Measurements from ENCODE around the gene DPM1. TPM values are rescaled to one million over a fixed set of nuclear protein-coding genes. Genes with fewer than 3 reads are reported as not detected.
"Not testable (repeated sequence)": the region's sequence is repeated elsewhere in the genome, so short reads cannot be mapped to it uniquely, and the experiment has no call there.

DPM1 gene
- total RNA-seq, 1 experiment from 2014 or later, result 115 TPM

DNA sequence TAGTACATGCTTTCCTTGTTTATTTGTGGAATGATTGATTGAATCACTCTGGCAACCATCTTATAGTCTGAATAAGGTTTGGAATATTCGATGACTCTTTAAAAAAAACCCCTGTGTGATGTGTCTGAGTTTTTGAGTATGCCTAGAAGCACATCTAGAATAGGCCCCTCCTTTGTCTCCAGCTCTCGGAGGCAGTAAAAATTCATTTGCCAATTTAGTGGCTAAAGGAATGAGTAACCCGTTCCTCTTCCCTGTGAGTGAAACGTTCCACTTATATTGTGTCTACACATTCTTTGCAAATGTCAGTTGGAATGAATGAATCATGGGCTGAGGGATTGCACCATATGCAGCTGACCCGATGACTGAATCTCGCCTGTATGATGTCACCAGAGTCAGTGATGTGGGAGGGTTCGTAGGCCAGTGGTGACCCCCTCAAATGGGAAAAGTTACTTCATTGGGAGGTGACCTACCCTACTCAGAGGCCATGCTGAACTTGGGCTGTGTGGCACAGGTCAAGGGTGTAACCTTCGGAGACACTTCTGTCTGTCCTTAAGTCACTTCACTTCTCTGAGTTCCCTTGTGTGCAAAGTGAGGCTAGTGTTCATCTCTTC is 21.8 kb upstream of the DPM1 start:
- peak; percentile 88 for DNase-seq (ENCODE audit: low spot score)

DNA sequence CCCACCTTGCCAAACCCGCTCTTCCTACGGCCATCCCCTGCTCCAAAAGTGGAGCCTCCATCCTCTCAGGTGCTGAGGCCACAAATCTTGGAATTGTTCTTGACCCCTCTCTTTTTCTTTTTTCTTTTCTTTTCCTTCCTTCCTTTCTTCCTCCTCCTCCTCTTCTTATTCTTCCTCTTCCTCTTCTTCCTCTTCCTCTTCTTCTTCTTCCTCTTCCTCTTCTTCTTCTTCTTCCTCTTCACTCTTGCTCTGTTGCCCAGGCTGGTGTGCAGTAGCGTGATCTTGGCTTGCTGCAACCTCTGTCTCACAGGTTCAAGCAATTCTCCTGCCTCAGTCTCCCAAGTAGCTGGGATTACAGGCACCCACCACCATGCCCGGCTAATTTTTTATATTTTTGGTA is 20.2 kb upstream of the DPM1 start:
- DNase-seq (ENCODE audit: low spot score), result not testable (repeated sequence)

DNA sequence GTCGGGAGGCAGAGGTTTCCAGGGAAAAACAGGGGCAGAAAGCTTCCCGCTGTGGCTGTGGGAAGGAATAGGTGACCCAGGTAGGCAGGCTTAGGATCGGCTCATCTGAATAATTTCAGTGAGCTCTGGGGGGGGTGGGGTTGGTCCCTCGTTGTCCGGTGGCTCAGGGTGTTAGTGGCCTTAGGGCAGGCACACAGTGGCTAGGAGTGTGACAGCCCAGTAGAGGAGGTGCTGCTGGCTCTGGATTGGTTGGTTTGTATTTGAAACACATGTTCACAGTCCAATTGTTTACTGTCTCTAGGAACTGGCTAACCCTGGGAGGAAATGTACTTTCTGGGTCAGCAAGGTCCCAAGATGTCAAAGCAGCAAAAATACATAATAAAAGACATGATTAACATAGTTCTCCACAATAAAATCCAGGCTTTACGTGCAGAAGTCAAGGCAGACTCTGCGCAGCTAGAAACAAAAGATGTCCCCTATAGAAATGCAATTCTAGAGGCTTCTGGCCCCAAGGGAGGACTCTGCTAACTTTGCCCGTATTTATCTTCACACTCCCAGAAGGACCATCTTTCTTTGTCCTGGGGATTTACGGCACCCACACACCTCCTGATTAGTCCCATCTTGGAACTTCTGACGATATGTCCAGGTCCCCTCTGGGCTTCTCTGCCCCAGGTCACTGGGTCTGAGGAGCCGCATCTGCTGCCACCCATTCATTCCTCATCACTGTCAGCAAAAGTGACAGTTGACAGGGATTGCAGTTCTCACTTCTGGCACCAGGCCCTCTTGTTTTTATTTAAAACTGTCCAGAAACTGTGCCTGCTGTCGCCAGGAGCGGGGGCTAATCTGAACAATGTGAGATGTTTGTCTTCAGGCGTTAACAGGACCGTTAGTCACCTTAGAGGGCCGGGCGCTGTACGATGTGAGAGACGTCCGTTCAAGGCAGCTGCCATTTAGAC is 19.0 kb upstream of the DPM1 start:
- DNase-seq (ENCODE audit: low spot score), result no peak

DNA sequence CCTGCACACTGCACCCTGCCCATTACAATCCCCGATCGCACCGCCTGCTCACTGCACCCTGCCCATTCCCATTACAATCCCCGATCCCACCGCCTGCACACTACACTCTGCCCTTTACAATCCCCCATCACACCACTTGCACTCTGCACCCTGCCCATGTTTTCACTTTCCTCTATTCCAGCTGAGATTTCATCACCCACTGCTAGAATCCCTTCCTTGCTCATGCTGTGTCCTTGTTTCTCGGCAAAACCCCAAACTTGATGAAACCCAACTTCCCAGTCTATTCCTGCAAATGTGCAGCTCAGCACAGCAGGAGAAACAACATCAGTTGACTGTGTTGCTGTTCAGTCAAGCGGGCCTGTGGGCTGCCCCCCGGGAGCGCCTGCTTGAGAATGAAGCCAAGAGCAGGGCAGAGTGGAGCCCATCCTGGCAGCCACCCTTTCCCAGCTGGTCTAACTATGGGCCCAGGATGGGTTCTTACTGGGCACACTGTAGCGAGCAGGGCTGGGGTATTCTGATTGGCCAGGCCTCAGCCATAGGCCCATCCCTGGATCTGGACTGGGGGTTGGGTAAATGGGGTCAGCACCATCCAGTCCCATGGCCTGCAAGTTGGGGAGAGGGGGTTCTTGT is 17.5 kb upstream of the DPM1 start:
- DNase-seq (ENCODE audit: low spot score), result no peak

DNA sequence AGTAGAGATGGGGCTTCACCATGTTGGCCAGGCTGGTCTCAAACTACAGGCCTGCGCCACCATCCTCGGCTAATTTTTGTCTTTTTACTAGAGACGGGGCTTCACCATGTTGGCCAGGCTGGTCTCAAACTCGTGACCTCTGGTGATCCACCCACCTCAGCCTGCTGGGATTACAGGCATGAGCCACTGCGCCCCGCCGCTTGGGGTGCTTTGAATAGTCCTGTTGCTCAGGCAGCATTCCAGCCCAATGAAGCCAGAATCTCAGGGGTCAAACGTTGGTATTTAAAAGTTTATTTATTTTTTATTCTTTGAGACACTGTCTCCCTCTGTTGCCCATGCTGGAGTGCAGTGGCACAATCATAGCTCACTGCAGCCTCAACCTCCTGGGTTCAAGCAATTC is 11.6 kb upstream of the DPM1 start:
- DNase-seq (ENCODE audit: low spot score), result no peak

DNA sequence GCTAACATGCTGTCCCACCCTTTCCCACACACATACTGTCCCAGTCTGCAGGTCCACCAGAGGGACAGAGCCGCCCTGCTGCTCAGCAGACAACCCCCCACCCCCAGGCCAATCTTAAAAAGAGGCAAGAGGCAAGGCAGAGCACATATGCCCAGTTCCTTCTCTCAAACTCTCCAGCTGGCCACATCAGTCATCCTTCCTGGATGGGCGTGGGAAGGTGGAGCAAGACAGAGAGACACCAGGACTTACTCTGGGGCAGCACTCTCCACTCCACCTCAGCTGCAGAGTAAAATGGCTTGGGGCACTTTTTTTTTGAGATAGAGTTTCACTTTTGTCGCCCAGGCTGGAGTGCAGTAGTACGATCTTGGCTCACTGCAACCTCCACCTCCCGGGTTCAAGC is 11.1 kb upstream of the DPM1 start:
- DNase-seq (ENCODE audit: low spot score), result no peak

DNA sequence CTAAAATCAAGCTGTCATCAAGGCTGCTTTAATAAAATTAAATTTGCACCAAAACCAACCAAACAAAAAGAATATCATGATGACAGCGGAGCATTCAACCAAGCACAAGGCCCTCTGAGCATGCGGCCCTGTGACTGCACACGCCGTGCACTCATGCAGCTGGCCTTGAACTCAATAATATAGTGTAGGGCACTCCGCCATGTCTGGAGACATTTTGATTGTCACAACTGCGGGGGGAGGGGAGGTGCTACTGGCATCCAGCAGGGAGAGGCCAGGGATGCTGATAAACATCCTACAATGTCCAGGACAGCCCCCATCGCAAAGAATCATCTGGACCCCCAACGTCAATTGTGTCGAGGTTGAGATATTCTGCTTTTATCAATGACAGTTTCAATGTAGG is 10.0 kb upstream of the DPM1 start:
- DNase-seq (ENCODE audit: low spot score), result no peak

DNA sequence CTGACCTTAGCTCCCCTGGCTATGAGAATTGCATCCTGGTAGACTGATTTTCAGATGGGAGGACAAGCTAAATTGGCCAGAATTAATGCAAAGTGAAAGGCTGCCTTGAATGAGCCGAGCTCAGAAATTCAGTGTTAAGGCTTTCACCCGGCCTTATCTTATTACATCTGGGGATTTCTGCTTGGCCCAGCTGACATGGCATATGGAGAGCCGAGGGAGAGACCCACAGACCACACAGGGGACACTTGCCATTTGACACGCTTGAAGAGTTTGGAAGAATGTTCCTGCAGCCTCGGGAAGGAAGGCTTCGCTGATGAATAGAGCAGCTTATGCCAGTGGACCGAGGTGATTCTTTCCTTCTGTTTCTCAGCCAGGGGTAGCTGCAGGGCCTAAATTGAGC is 9.3 kb upstream of the DPM1 start:
- DNase-seq (ENCODE audit: low spot score), result no peak

DNA sequence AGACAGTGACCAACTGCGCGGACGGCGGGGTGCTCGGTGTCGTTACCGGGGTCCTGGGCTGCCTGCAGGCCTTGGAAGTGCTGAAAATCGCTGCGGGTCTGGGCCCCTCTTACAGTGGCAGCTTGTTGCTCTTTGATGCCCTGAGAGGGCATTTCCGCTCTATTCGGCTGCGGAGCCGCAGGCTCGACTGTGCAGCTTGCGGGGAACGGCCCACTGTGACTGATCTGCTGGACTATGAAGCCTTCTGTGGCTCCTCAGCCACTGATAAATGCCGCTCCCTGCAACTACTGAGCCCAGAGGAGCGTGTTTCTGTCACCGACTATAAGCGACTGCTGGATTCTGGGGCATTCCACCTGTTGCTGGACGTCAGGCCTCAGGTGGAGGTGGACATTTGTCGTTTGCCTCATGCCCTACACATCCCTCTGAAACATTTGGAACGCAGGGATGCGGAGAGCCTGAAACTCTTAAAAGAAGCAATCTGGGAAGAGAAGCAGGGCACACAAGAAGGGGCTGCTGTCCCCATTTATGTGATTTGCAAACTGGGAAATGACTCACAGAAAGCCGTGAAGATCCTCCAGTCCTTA is 1.3 kb upstream of the DPM1 start:
- DNase-seq (ENCODE audit: low spot score), result no peak

DNA sequence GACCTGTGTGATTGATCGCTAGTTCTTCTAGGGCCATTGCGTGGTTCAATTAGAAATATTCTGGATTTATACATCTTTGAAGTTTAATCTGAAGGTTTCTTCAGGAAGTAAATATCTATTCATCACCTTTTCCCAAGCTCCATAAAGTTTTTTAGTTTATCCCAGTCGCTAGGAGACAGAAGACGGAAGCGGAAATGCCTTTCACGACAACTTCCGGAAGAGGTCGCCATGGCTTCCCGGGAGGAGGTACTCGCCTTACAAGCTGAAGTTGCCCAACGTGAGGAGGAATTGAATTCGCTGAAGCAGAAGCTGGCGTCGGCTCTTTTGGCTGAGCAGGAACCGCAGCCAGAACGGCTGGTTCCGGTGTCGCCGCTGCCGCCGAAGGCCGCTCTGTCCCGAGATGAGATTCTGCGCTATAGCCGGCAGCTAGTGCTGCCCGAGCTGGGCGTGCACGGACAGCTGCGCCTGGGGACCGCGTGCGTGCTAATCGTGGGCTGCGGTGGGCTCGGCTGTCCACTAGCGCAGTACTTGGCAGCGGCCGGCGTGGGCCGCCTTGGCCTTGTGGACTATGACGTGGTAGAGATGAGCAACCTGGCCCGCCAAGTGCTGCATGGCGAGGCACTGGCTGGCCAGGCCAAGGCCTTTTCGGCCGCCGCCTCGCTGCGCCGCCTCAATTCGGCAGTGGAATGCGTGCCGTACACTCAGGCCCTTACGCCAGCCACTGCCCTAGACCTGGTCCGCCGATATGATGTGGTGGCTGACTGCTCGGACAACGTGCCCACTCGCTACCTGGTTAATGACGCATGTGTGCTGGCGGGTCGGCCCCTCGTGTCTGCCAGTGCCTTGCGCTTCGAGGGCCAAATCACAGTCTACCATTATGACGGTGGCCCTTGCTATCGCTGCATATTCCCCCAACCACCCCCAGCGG is 547 bp upstream of the DPM1 start, which contains the start of gene MOCS3:
Gene MOCS3 (plus strand): TSS at position 204 of the 928 bp plus-strand sequence. CDS start 25 bp downstream, at position 229.
- DNase-seq (ENCODE audit: low spot score), result peak; percentile 87

DNA sequence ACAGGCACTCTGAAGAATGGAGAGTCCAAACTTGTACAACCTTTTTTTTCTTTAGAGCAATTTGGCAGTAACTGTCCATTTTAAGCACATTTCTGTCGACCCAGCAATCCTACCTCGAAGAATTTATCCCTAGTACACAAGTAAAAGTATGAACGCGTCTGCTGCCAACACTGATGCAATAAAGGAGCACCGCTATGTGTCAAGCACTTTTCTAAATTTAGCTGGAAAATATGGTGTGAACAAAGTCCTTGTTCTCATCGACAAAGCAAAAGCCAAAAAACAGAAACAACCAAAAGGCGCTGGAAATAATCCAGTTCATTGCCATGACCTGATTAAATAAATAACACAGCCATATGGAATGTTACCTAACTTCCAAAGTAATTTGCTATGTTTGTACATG is 1.1 kb downstream of the DPM1 start:
- DNase-seq (ENCODE audit: low spot score), result no peak

DNA sequence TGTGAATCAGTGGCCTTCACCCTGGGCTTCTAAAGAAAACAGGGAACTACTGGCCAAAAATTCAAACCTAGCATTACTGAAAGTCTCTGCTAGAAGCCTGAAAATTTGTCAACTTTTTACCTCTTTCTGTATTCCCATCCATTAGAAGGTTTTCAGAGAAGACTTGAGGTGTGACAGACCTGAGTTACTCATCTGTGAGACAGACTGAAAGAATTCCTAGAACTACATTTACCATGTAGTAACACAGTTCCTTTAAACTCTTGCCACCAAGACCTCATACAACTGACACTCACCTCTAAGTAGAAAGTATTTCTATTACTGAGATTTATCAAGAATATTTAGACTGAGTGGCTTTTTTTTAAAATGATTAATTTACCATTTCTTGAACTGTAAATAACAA is 4.5 kb downstream of the DPM1 start:
- no peak for DNase-seq (ENCODE audit: low spot score)

DNA sequence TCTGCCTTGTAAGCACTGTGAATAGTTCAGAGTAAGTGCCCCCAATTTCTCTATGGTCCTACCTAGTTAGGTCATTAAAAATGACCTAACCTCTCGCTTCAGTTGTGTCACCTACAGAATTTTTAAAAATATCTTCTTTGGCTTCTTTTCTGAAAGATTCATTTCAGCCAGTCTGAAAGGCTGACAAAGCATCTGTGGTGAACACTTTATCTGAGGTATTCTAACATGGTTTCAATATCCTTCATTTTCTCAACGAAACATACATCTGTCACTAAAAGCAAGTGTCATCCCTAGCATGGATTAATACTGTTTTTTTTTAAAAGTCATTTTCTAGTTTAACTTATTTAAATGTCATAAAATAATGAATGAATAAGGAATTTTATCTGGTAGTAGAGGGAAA is 5.1 kb downstream of the DPM1 start:
- DNase-seq (ENCODE audit: low spot score), result no peak

DNA sequence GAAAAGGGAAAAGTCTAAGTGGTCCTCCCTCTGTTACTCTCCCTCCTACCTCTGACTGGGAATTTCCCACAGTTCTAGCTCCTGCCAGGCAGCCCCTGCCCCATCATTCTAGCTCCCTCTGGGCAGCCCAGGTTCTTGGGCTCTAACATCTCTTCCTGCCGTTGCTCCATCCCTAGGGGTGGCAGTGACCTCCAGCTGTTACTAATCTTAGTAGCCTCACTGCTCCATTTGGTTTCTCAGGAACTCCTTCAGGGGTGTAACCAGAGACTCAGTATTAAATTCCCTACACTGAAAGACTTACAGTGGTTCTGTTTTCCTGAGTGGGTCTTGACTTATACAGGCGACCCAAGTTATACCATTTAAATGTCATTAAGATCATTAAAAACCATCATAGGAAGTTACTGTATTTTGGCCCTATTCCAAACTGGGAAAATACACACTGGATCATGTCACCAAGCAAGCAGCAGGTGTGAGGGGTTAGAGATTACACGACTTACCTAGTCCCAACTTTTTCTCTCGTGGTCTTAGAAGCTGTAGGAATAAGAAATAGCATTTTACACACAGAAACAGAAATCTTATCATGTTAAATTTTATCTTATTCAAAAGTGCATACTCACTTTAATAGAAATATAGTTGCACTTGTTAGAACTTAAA is 10.1 kb downstream of the DPM1 start:
- DNase-seq (ENCODE audit: low spot score), result no peak

DNA sequence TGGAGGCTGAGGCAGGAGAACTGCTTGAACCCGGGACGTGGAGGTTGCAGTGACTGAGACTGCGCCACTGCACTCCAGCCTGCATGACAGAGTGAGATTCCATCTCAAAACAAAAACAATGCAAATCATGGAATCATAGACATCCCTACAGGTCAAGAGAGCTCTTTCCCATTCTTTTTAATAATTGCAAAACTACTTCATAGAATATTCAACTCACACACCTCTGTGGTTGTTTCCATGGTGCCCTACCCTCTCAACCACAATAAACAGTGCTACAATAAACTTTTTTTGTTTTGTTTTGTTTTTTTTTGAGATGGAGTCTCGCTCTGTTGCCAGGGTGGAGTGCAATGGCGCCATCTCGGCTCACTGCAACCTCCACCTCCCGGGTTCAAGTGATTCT is 15.3 kb downstream of the DPM1 start:
- no peak for DNase-seq (ENCODE audit: low spot score)

DNA sequence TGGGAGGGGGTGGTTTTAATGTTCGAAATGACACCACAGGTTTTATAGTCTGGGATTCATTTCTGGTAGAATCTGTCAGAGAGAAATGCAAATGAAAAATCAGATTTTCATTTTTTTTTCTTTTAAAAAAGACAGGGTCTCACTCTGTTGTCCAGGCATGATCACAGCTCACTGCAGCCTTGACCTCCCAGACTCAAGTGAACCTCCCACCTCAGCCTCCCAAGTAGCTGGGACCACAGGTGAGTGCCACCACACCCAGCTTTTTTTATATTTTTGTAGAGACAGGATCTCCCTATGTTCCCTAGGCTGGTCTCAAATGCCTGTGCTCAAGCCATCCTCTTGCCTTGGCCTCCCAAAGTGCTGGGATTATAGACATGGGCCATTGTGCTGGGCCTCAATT is 24.7 kb downstream of the DPM1 start:
- no peak for DNase-seq (ENCODE audit: low spot score)

DNA sequence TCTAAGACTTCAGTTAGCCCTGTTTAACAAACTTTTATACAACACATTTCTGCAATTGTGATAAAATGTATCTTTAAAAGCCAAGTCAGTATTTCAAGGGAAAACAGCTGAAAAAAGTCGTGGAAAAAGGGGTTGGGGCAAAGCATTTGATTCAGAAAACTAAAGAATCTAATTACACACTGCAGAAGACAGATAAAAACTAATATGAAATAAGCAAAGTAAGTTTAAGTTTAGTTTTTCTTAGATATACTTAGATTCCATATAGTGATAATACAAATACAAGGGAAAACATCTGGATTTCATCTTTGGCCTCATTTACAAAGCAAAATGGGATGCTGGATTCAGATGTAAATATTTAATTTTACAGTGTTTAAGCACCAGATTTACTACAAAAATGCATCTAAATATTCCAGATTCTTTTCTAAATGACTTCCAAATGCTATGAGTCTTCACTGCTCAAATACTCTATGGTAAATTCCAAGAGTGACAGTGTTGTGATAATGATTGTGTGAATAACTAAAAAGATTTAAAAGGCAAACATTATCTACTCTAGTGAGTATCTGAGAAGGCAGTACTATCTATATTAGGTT is 25.5 kb downstream of the DPM1 start:
- no peak for DNase-seq (ENCODE audit: low spot score)

DNA sequence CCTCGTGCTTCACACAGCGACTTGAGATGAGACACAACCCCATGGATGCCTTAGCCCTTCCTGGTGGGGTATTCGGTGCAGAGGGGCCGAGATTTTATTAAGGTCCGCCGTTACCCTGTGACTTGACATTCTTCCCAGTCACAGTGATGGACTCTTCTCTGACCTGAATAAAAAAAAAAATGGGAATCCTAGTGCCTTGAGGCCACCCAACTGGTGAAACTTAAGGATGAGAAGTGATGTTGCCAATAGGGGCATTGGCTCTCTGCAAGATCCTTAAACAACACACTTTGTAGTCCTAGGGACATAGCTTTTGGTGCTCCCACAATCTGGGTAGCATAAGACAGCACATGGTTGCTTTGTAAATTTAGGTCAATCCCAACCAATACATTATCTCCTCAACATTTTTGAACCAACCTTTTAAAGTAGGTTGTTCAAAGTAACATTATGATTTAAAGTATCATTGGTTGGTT is 26.3 kb downstream of the DPM1 start:
- no peak for DNase-seq (ENCODE audit: low spot score)

DNA sequence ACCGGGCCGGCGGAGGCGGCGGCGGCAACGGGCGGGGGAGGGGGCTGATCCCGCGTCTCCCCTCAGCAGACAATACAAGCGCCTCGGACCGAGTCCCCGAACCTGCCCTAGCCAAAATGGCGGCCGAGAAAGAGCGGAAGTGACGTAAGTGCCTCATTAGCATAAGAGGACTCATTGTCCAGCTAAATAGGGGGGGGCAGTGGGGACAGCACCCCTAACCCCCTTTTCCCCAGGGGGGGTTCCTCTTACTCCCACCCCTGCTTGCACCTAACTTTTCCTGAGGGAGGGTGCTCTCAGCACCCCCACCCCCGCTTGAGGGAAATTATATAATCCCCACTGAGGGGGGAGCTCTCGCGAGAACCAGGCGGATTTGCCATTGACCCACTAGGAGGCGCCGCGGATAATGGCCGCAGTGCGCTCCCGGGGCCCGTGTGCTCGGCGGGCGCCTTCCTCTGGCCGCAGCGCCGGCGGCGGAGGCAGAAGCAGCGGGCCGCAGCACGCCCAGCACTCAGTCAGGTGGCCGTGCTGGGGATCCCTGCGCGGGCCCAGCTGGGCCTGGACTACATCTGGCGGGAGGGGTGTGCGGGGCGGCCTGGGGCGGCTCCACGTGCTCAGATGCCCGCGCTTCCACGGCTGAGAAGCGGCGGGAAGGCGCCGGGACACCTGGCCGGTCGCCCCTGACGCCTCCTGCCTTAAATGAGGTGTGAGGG is 26.9 kb downstream of the DPM1 start, which contains the start of gene ADNP:
Gene ADNP (minus strand): TSS at position 132 of the 710 bp plus-strand sequence. CDS start 27,441 bp downstream, outside the sequence.
- peak; percentile 89 for DNase-seq (ENCODE audit: low spot score)

DNA sequence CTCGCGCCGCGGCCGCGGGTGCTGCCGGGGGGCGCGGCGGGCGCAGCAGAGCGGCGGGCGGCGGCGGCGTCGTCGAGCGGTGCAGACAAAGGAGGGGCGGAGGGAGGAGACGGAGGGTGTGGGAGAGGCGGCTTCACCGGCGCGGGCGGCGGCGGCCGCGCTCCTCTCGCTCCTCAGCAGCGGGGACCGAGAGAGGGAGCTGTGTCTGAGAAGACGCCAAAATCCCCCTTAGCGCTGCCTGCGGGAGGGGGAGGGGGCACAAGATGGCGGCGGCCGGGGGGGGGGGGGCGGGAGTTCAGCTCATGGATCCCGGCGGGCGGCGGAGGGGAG is 27.4 kb downstream of the DPM1 start:
- no peak for DNase-seq (ENCODE audit: low spot score)
